Hepatocyte (in vitro differentiated cells): ENCODE results near the gene SHPK. TPM values are rescaled to one million over a fixed set of nuclear protein-coding genes. Genes with fewer than 3 reads are reported as not detected.

ENCODE experiments used
- DNase-seq: peaks from one replicate; pipeline ENCODE4 v3.0.0-alpha.2; 2016; ENCODE audit warnings: low spot score
- H2AFZ ChIP-seq: fragments of 200-600 bp; sonication (generic); 2 replicates; pipeline ENCODE4 v1.6.0; 2016; ENCODE audit warnings: antibody characterized with exemption, mild to moderate bottlenecking
- H3K27ac ChIP-seq: fragments of 200-600 bp; sonication (generic); 2 replicates; pipeline ENCODE4 v1.5.1; 2016; ENCODE audit warnings: mild to moderate bottlenecking
- H3K27me3 ChIP-seq: fragments of 200-600 bp; sonication (generic); 2 replicates; pipeline ENCODE4 v1.6.1; 2016
- H3K36me3 ChIP-seq: fragments of 200-600 bp; sonication (generic); replicated peaks from 2 replicates; pipeline ENCODE4 v1.5.1; 2016; ENCODE audit warnings: low read depth; ENCODE audit not compliant: insufficient read depth
- H3K4me1 ChIP-seq: fragments of 200-600 bp; sonication (generic); 2 replicates; pipeline ENCODE4 v1.5.1; 2016; ENCODE audit warnings: mild to moderate bottlenecking, moderate library complexity; ENCODE audit not compliant: insufficient read depth
- H3K4me2 ChIP-seq: fragments of 200-600 bp; sonication (generic); 2 replicates; pipeline ENCODE4 v1.6.0; 2016
- H3K4me3 ChIP-seq: fragments of 200-600 bp; sonication (generic); 2 replicates; pipeline ENCODE4 v1.5.1; 2016; ENCODE audit warnings: mild to moderate bottlenecking
- H3K79me2 ChIP-seq: fragments of 200-600 bp; sonication (generic); 2 replicates; pipeline ENCODE4 v1.6.0; 2017; ENCODE audit warnings: mild to moderate bottlenecking
- H3K9me2 ChIP-seq: fragments of 200-600 bp; sonication (generic); replicated peaks from 2 replicates; pipeline ENCODE4 v1.6.0; 2017; ENCODE audit warnings: mild to moderate bottlenecking; ENCODE audit not compliant: insufficient read depth
- H3K9me3 ChIP-seq: fragments of 200-600 bp; sonication (generic); 2 replicates; pipeline ENCODE4 v1.5.1; 2016; ENCODE audit warnings: low read depth, mild to moderate bottlenecking
- H4K20me1 ChIP-seq: fragments of 200-600 bp; sonication (generic); 2 replicates; pipeline ENCODE4 v1.6.0; 2016; ENCODE audit warnings: mild to moderate bottlenecking; ENCODE audit not compliant: insufficient read depth, poor library complexity, severe bottlenecking
- CTCF ChIP-seq: fragments of 200-600 bp; sonication (generic); IDR thresholded peaks from 2 replicates; pipeline ENCODE4 v1.5.1; 2016; ENCODE audit warnings: antibody characterized with exemption, mild to moderate bottlenecking; ENCODE audit not compliant: poor library complexity
- EZH2 ChIP-seq: fragments of 200-600 bp; sonication (generic); IDR thresholded peaks from 2 replicates; pipeline ENCODE4 v1.6.1; 2016; ENCODE audit warnings: antibody characterized with exemption, mild to moderate bottlenecking, borderline replicate concordance
- EZH2phosphoT487 ChIP-seq: fragments of 200-600 bp; sonication (generic); IDR thresholded peaks from one replicate; pipeline ENCODE4 v1.6.1; 2018; ENCODE audit warnings: antibody characterized with exemption, mild to moderate bottlenecking, low read depth, moderate library complexity; ENCODE audit not compliant: unreplicated experiment, severe bottlenecking
- WGBS: methylation state at CpG from one replicate; pipeline ENCODE4 v1.1.6; 2016; ENCODE audit warnings: low lambda C conversion rate; ENCODE audit errors: missing lambda C conversion rate; 5-methylcytosine and 5-hydroxymethylcytosine counted together
- polyA plus RNA-seq: library from polyadenylated mRNA; unstranded; fragments of >200 nt; fragmentation: Nextera tagmentation; extraction: Ambion mirVana; gene quantifications from 2 replicates; pipeline ENCODE4 v1.2.1, GENCODE V29; 2016
- total RNA-seq: library from RNA; depleted of rRNA; stranded (reverse); fragments of >200 nt; gene quantifications from 2 replicates; pipeline ENCODE4 v1.2.3, GENCODE V29; 2014

SHPK gene
- total and polyA plus RNA-seq, 2 experiments from 2014 or later, result 9.1 to 14.1 TPM

GRCh38 chr17:3594051-3594800 lies 41.8 kb downstream of the SHPK start:
- Histone ChIP-seq H2AFZ (no peak overlapping the region), H3K9me3 (no peaks in the 10 kb centered on the region), H3K4me3 (no peak overlapping the region), H3K27ac (no peak overlapping the region), H3K4me1 (no peaks in the 10 kb centered on the region), H3K27me3 (no peaks in the 10 kb centered on the region), H3K36me3 (no peaks in the 10 kb centered on the region), H4K20me1 (no peaks in the 10 kb centered on the region), H3K4me2 (no peak overlapping the region), H3K9me2 (no peaks in the 10 kb centered on the region), H3K79me2 (no peaks in the 10 kb centered on the region)
- no peak for TF ChIP-seq EZH2
- no peak for TF ChIP-seq EZH2phosphoT487
- no peak for TF ChIP-seq CTCF
- WGBS, result 63% methylated on average over 11 of the region's 11 CpGs
- DNase-seq, result no peak

- H3K27me3 ChIP-seq, result no peaks in the 10 kb centered on the region
- no peaks in the 10 kb centered on the region for H3K79me2 ChIP-seq
- H3K9me2 ChIP-seq, result no peaks in the 10 kb centered on the region
- no peak overlapping the region for H2AFZ ChIP-seq
- H3K27ac ChIP-seq, result no peak overlapping the region
- no peak overlapping the region for H3K4me2 ChIP-seq
- no peaks in the 10 kb centered on the region for H4K20me1 ChIP-seq
- no peak for DNase-seq
- H3K9me3 ChIP-seq, result no peaks in the 10 kb centered on the region
- TF ChIP-seq EZH2phosphoT487 (no peak), EZH2 (no peak), CTCF (no peak)
- no peak overlapping the region for H3K4me3 ChIP-seq
- H3K36me3 ChIP-seq, result no peaks in the 10 kb centered on the region
- no peaks in the 10 kb centered on the region for H3K4me1 ChIP-seq
- WGBS, result 99% methylated on average over 5 of the region's 5 CpGs
Measured at GRCh38 chr17:3593384-3593783, 42.7 kb downstream of the SHPK start.

- WGBS, result 92% methylated on average over 15 of the region's 15 CpGs
- DNase-seq, result no peak
- Histone ChIP-seq H3K9me2 (no peaks in the 10 kb centered on the region), H3K27ac (no peak overlapping the region), H3K27me3 (no peaks in the 10 kb centered on the region), H2AFZ (no peak overlapping the region), H3K79me2 (no peaks in the 10 kb centered on the region), H3K4me2 (no peak overlapping the region), H3K9me3 (no peaks in the 10 kb centered on the region), H4K20me1 (no peaks in the 10 kb centered on the region), H3K36me3 (no peaks in the 10 kb centered on the region), H3K4me3 (no peak overlapping the region), H3K4me1 (no peaks in the 10 kb centered on the region)
- TF ChIP-seq EZH2phosphoT487, result no peak
- no peak for TF ChIP-seq EZH2
- no peak for TF ChIP-seq CTCF
Measured at GRCh38 chr17:3592216-3592860, 43.7 kb downstream of the SHPK start.
